Gastrocnemius medialis (tissue), 4 donors: Measurements from ENCODE around the gene CRYGN. TPM values are rescaled to one million over a fixed set of nuclear protein-coding genes. Genes with fewer than 3 reads are reported as not detected.

ENCODE experiments used
- ATAC-seq, 2 donors: fragments of 150-250 bp; one replicate each; pipeline ENCODE4 v1.9.1; 2016
- DNase-seq, 2 donors: peaks; one replicate each; pipeline ENCODE4 v3.0.0-alpha.2; 2019
- H3K27ac ChIP-seq, 4 donors: fragments of 200-600 bp; sonication (generic); 1 replicate in 1 of 4; 2 replicates in 3 of 4; pipeline ENCODE4 v1.5.1; 2016 to 2018; ENCODE audit warnings: mild to moderate bottlenecking in 2 of 4, moderate library complexity in 1 of 4
- H3K27me3 ChIP-seq, 3 donors: fragments of 200-600 bp; sonication (generic) in 2 of 3; 1 replicate in 1 of 3; 2 replicates in 2 of 3; pipeline versions ENCODE4 v1.5.1 to v1.6.0; 2016 to 2019; ENCODE audit warnings: mild to moderate bottlenecking in 1 of 3, moderate library complexity in 1 of 3
- H3K36me3 ChIP-seq, 2 donors: fragments of 200-600 bp; sonication (generic) in 1 of 2; one replicate each; pipeline ENCODE4 v1.5.1; 2017 to 2018
- H3K4me1 ChIP-seq, 2 donors: fragments of 200-600 bp; sonication (generic) in 1 of 2; one replicate each; pipeline ENCODE4 v1.5.1; 2016 to 2017; ENCODE audit warnings: mild to moderate bottlenecking in 2 of 2
- H3K4me3 ChIP-seq, 4 donors: fragments of 200-600 bp; sonication (generic) in 3 of 4; 1 replicate in 1 of 4; 2 replicates in 3 of 4; pipeline ENCODE4 v1.5.1; 2016 to 2019; ENCODE audit warnings: mild to moderate bottlenecking in 2 of 4
- H3K9me3 ChIP-seq, 3 donors: fragments of 200-600 bp; sonication (generic) in 2 of 3; 1 replicate in 1 of 3; 2 replicates in 2 of 3; pipeline ENCODE4 v1.5.1; 2016 to 2019
- POLR2A ChIP-seq, 2 donors: fragments of 450-650 bp; IDR thresholded peaks; one replicate each; pipeline ENCODE4 v1.6.1; 2017; ENCODE audit warnings: antibody characterized with exemption in 2 of 2, mild to moderate bottlenecking in 2 of 2, moderate library complexity in 2 of 2
- in situ Hi-C, 4 donors: fragments of 200-750 bp; cut with MboI; loops; one replicate each; pipeline versions ENCODE4 v1.15.0 to v1.8.0; 2017; ENCODE audit warnings: low sequenced_read_pairs in 4 of 4
- intact Hi-C: fragments of 100-400 bp; cut with DNase I; formaldehyde crosslinking; loops from one replicate; pipeline ENCODE4 v1.15.1; 2023; ENCODE audit warnings: low total_unique reads
- total RNA-seq, 4 donors: library from RNA; depleted of rRNA; stranded (reverse); fragments of >200 nt; gene quantifications; one replicate each; pipeline versions ENCODE4 v1.1.0 to v1.2.3, GENCODE V29; 2016
- TF ChIP-seq, protein P1 (sequence below), 5 experiments: fragments of 450-650 bp in 3 of 5; fragments of 200-600 bp in 2 of 5; sonication (generic) in 2 of 5; IDR thresholded peaks in 4 of 5; conservative IDR thresholded peaks in 1 of 5; 1 replicate in 4 of 5; 2 replicates in 1 of 5; pipeline ENCODE4 v1.5.1; 2016 to 2019; ENCODE audit warnings: antibody characterized with exemption in 5 of 5, mild to moderate bottlenecking in 3 of 5, moderate library complexity in 3 of 5

The CRYGN gene
- total RNA-seq, 4 donors from 2014 or later = not detected

- Histone ChIP-seq H3K4me1 (no peaks in the 10 kb centered on the region), H3K27ac (no peak overlapping the region), H3K4me3 (no peak overlapping the region), H3K9me3 (no peaks in the 10 kb centered on the region), H3K27me3 (peaks cover 0 to 4% (median 0%) of the 10 kb centered on the region in 3 donors), H3K36me3 (no peaks in the 10 kb centered on the region)
- intact Hi-C loops (no loop called here), in situ Hi-C loops (no loop called here)
- DNase-seq (no peak), ATAC-seq (no peak)
- TF ChIP-seq, protein P1, sequence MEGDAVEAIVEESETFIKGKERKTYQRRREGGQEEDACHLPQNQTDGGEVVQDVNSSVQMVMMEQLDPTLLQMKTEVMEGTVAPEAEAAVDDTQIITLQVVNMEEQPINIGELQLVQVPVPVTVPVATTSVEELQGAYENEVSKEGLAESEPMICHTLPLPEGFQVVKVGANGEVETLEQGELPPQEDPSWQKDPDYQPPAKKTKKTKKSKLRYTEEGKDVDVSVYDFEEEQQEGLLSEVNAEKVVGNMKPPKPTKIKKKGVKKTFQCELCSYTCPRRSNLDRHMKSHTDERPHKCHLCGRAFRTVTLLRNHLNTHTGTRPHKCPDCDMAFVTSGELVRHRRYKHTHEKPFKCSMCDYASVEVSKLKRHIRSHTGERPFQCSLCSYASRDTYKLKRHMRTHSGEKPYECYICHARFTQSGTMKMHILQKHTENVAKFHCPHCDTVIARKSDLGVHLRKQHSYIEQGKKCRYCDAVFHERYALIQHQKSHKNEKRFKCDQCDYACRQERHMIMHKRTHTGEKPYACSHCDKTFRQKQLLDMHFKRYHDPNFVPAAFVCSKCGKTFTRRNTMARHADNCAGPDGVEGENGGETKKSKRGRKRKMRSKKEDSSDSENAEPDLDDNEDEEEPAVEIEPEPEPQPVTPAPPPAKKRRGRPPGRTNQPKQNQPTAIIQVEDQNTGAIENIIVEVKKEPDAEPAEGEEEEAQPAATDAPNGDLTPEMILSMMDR (IDR thresholded peaks at IDR 0.05 in 4 of 5, conservative IDR thresholded peaks at IDR 0.05 in 1 of 5) = no peak
- TF ChIP-seq POLR2A (IDR thresholded peaks at IDR 0.05) = no peak
These were observed 48.6 kb downstream of the CRYGN start for GRCh38 chr7:151391358-151391730.

GRCh38 chr7:151390598-151391357 lies 49.2 kb downstream of the CRYGN start:
- in situ Hi-C loops (no loop called here), intact Hi-C loops (no loop called here)
- H3K4me1 ChIP-seq = no peaks in the 10 kb centered on the region
- ATAC-seq = no peak
- DNase-seq = no peak
- peaks cover 0 to 4% (median under 1%) of the 10 kb centered on the region in 3 donors for H3K27me3 ChIP-seq
- no peaks in the 10 kb centered on the region for H3K9me3 ChIP-seq
- TF ChIP-seq POLR2A (IDR thresholded peaks at IDR 0.05) = no peak
- TF ChIP-seq, protein P1 (IDR thresholded peaks at IDR 0.05 in 4 of 5, conservative IDR thresholded peaks at IDR 0.05 in 1 of 5) = no peak
- no peak overlapping the region for H3K4me3 ChIP-seq
- H3K36me3 ChIP-seq = no peaks in the 10 kb centered on the region
- H3K27ac ChIP-seq = no peak overlapping the region

- H3K4me3 ChIP-seq = no peak overlapping the region
- TF ChIP-seq, protein P1 (IDR thresholded peaks at IDR 0.05 in 4 of 5, conservative IDR thresholded peaks at IDR 0.05 in 1 of 5) = no peak
- TF ChIP-seq POLR2A (IDR thresholded peaks at IDR 0.05) = no peak
- no peak overlapping the region for H3K27ac ChIP-seq
- in situ Hi-C loops = no loop called here
- intact Hi-C loops = no loop called here
- ATAC-seq = no peak
- H3K27me3 ChIP-seq = peaks cover 0 to 5% (median 3%) of the 10 kb centered on the region in 3 donors
- no peaks in the 10 kb centered on the region for H3K36me3 ChIP-seq
- H3K4me1 ChIP-seq = no peaks in the 10 kb centered on the region
- DNase-seq = no peak
- no peaks in the 10 kb centered on the region for H3K9me3 ChIP-seq
These were observed 50.0 kb downstream of the CRYGN start for GRCh38 chr7:151389768-151390597.

GRCh38 chr7:151389096-151389767 lies 50.7 kb downstream of the CRYGN start:
- intact Hi-C loops (no loop called here), in situ Hi-C loops (no loop called here)
- no peaks in the 10 kb centered on the region for H3K9me3 ChIP-seq
- H3K4me3 ChIP-seq = no peak overlapping the region
- H3K27me3 ChIP-seq = peaks cover 1 to 5% (median 2%) of the 10 kb centered on the region in 3 donors
- TF ChIP-seq POLR2A (IDR thresholded peaks at IDR 0.05) = no peak
- TF ChIP-seq, protein P1 (IDR thresholded peaks at IDR 0.05 in 4 of 5, conservative IDR thresholded peaks at IDR 0.05 in 1 of 5) = no peak
- H3K4me1 ChIP-seq = no peaks in the 10 kb centered on the region
- H3K36me3 ChIP-seq = no peaks in the 10 kb centered on the region
- ATAC-seq (no peak), DNase-seq (no peak)
- H3K27ac ChIP-seq = no peak overlapping the region
